TTC549 (cell line): ENCODE data around the gene POPDC2.
"Not testable (repeated sequence)": the region's sequence is repeated elsewhere in the genome, so short reads cannot be mapped to it uniquely, and the experiment has no call there.

Source experiments
- FAIRE-seq: peaks from 2 replicates; lab custom pipeline; 2012; peaks lifted over from hg19 to GRCh38; lab: Jason Lieb, UNC

The POPDC2 gene, protein sequence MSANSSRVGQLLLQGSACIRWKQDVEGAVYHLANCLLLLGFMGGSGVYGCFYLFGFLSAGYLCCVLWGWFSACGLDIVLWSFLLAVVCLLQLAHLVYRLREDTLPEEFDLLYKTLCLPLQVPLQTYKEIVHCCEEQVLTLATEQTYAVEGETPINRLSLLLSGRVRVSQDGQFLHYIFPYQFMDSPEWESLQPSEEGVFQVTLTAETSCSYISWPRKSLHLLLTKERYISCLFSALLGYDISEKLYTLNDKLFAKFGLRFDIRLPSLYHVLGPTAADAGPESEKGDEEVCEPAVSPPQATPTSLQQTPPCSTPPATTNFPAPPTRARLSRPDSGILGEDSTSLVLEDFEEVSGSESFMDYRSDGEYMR

DNA sequence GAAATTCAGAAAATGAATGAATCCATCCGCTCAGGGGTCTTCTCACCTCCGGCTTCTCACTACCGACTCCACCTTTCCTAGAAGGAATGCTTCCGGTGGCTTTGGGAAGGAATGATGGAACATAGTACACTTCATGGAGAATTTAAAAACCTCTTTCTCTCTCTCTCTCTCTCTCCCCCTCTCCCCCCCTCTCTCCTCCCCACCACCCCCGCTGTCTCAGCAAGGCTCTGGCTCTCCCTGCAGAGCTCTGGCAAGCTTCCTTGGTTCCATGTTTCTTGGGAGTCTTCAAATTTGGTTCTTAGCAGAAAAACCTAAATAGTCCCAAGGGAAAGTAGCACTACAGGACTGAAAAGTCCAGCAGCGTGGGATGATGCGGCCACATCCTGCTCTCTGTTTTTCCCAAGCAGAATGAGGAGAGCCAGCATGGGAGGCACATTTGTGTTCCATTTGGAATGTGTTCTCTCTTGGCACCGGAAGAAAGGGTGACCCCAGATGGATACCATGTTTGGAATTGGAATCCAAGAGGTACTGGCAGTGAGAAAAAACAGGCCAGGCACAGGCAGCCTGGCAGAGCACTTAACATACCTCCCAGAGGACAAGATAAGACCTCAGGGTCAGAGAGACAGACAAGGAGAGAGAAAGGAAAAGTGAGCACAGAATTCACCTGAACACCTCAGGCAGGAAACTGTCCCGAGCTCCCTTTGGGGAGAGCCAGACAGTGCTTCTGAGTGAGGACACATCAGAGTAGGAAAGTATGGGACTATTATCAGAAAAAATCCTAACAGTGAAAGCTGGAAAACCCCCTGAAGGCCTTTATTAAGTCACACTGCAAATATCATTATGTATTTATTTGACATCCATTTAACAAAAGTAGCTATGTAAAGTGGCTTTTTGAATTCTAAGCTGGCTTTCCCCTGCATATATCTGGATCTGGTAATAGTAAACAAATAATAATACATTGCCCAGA lies at the start of gene POPDC2:
POPDC2 (minus strand) TSS at position 116 of the 967 bp plus-strand sequence. CDS start 166 bp downstream, outside the sequence.
- no peak for FAIRE-seq

DNA sequence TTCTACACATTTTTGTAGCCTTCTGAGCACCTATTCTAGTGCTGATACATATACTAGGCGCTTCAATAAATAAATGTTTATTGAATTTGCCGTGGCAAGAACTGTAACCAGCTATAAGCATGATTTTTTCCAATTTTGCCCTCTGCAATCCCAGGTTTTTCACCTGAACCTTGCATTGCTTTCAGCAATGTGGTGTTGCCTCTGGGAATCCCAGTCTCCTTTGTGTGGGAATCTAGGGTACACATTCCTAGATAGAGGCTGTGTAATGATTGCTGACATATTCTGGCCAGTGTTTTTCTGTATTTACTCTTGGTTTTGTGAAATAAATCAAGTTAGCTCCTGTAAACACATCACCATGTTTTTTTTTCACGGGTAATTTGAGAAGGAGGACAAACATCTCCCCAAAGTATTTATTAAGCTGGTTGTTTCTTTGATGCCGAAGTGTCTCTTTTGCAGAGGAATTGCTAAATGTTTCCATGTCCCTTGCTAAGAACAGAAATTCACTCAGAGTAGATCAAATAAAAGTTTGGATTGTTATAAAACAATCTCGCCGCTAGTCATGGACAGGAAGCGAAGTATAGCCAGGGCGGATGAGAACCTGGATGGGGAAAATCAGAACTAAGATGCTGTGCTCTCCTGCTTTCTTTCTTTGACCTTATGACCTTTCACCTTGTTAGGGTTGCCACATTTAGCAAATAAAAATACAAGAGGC lies 43.6 kb upstream of the POPDC2 start:
- no peak for FAIRE-seq

DNA sequence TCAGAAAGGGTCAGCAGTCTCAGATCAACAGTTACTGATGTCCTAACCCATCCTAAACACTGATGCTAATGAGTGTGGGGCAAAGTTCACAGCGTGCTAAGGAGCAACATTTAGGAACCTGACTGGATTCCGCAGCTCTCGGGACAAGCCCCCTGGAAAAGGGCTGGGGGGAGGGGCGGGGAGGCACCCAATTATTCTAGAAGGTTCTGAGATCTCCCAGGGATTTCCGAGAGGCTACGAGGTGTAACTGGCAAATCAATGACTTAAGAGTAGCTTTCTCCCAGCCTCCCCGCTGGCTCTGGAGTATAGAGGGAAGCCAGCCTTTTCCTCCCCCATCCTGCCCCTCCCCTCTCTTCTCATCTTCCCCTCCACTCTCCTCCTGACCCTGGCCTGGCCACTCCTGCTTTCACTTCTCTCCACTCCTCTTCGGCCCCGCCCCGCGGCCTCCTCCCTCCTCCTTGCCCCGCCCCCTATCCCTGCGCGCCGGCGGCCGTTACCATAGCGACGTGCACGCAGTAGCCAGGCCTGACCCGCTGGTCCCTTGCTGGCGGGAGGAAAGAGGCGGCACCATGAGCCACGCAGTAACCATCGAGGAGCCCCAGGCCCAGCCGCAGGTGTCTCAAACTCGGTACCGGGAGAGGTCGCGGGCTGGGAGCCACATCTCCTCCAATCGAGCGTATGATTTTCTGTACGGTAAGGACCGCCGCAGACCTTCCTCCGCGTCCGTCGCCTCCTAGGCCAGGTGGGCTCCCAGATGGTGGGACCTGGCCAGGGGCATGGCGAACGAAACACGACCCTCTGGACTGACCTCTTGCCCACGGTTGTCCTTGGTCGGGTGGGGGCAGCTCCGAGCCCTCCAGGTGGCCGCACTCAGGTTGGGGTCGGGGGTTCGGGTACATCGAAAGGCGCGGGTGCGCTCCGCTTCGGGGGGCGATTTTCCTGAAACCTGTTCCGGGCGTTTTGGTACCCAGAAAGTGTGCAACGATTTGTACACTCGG lies 42.4 kb upstream of the POPDC2 start, which contains the start of gene CFAP91:
CFAP91 (plus strand) TSS at position 493 of the 998 bp plus-strand sequence; CDS start at position 570, 77 bp downstream.
- FAIRE-seq: no peak

DNA sequence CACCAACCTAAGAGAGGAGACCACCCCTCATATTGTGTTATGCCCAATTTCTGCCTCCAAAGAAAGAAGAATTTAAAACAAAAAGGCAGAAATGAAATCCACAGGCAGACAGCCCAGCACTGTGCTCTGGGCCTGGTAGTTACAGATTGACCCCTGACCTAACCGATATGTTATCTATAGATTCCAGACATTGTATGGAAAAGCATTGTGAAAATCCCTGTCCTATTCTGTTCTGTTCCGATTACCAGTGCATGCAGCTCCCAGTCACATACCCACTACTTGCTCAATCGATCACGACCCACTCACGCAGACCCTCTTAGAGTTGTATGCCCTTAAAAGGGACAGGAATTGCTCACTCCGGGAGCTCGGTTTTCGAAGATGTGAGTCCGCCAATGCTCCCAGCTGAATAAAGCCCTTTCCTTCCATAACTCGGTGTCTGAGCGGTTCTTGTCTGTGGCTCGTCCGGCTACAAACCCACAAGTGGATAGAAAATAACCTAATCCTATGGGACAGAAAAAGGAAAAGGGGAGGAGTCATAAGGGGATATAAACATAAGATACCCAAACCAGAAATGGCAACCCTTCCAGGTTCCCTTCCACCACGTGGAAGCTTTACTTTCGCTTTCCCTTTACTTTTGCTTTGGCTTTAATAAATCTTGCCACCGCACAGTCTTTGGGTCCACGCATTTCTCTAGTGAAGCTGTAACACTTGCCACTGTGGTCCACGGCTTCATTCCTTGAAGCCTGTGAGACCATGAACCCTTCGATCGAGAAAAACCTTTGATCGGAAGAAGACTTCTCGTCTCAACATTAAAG lies 40.7 kb upstream of the POPDC2 start:
- FAIRE-seq: no peak

DNA sequence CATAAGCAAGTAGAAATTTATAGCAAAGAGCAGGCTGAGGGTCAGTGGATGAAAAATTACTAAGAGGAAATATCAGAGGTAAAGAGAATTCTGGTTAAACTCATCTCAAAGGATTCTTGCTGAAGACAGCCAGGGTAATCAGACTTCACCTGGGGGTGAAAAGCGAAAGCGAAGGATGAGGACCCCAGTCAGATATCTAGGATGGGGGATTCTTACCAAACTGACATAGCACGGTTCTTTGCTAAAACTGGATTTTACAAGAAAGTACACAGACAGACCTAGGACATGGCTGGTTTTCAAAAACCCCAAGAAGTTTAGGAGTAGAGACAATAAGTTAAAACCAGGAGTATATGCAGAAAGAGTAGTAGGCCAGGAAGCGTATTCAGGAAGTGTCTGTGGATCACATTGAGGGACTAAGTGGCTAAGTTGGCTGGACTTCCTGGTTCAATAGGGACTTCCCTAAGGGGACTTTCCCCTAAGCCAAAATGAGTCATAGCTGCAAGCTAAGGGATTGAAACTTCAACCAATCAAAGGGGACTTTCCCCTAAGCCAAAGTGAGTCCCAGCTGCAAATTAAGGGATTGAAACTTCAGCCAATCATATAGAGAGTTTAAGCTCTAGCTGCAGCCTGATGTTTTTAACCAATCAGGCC lies 40.0 kb upstream of the POPDC2 start:
- no peak for FAIRE-seq

DNA sequence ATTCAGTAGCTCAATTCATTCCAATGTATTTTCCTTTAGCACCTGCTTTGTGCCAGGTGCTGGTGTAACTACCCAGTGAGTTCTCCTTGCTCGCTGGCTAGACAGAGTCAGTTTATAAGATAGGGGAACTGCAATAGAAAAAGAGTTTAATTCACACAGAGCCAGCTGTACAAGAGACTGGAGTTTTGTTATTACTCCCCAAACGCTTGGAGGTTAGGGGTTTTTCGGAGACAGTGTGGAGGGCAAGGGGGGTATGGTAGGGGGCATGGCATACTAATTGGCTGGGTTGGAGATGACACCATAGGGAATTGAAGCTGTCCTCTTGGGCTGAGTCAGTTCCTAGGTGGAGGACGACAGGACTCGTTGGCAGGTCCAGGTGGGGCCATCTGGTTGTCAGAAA lies 37.0 kb upstream of the POPDC2 start:
- FAIRE-seq: no peak

DNA sequence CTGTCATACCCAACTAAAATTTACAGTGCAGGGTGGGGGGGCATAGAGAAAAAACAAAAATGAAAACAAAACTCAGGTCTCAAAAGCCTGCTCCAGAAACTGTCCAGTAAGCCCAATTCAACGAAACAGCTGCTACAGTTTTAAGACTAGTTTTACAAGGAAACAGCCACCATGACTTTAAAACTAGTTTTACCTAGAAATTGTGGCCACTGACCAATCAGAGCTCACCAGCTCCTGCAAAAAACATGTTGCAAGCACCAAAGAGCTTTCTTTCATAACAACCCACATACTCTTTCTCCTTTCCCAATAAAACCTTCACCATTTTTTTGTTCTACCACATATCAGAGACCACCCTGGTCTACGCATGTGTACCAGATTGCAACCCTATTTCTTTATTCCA lies 35.1 kb upstream of the POPDC2 start:
- FAIRE-seq: no peak

DNA sequence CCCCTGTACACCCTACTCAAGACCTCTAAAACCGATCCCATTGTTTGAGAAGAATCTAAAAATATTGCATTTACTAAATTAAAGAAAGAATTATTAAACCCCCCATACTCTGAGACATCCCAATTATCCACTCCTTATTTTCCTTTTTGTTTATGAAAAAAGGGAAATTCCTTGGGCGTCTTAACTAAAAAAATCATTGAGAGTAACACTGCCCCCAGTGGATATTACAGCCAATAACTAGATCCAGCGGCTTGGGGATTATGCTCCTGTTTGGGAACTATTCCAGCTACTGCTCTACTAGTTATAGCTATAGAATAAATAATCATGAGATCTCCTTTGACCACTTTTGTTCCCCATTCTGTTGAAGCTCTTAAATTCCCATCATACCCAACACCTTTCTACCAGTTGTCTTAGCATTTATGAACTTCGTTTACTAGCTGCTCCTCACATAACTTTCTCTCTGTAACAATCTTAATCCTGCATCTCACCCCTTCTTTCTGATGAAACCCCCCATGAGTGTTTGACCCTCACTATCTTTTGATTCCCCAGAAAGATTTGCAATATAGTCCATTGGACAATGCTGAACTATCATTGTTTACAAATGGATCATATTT lies 29.8 kb upstream of the POPDC2 start:
- no peak for FAIRE-seq

DNA sequence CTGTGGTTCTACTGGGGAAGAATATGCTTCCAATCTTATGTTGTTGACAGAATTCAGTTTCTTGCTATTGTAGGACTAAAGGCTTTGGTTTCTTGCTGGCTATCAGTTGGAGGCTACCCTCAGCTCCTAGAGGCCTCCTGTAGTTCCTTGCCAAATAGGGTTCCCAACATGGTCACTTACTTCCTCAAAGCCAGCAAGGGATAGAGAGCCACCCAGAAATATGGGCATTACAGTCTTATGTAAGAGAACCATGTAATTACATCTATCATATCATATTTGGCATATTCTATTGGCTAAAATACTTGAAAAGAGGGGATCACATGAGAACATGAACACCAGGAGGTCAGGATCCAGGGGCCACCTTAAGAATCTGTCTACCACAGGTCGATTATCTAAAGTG lies 23.0 kb upstream of the POPDC2 start:
- no peak for FAIRE-seq

DNA sequence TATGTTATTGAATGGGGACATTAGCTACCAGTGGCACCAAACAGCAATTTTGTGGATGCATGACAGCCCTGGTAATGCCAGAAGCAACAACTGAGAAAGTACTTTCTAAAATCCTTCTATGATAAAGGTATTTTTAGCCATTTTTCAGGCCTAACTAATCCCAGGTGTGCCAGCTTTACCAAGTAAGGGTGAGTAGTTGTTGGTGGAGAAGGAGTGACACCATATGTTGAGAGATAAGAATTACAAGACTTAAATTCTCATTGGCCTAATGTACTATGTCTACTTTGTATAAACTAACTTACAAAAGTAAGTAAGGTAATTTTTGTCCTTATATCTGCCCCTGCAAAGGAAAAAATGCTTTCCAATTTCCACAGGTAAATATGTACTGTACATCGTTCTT lies 20.9 kb upstream of the POPDC2 start:
- no peak for FAIRE-seq

DNA sequence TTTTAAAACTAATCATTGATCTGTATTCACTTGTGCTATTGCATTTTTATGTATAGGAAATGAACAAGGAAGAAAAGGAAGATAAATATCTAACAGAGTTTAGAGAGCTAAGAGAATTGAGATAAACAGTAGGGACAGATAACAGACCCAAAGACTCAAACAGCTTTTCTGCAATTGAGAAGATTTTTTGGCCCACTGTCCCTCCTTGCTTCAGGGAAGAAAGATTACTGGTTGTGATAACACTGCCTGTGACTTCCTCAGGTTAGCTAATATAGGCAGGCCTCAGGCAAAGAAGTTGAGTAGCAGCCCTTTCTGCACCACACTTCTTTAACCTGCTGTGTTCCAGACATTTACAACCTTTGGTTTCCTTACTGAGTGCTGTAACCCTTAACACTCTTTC lies 19.5 kb upstream of the POPDC2 start:
- no peak for FAIRE-seq

DNA sequence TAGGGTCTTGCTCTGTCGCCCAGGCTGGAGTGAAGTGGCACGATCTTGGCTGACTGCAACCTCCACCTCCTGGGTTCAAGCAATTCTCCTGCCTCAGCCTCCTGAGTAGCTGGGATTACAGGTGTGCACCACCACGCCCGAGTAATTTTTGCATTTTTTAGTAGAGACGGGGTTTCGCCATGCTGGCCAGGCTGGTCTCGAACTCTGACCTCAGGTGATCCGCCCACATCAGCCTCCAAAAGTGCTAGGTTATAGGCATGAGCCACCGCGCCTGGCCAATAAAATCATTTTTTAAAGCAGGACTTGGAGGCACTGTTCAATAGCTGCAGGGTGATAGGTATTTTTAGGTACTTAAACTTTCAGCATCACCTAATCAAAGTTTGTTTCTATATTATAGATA lies 17.8 kb upstream of the POPDC2 start:
- not testable (repeated sequence) for FAIRE-seq

DNA sequence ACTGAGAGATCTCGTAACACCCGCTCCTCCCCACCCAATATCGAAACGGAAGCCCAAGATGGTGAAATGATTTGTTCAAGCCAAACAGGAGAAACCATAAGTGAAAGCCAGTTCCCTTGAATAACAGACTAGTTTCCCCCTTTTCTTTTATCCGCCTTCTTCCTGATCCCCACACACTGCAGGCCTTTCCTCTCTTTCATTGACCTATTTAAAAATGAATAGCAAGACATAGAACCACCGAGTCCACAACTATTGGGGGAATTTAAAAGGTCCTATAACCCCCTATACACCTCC lies 17.2 kb upstream of the POPDC2 start:
- FAIRE-seq: no peak

DNA sequence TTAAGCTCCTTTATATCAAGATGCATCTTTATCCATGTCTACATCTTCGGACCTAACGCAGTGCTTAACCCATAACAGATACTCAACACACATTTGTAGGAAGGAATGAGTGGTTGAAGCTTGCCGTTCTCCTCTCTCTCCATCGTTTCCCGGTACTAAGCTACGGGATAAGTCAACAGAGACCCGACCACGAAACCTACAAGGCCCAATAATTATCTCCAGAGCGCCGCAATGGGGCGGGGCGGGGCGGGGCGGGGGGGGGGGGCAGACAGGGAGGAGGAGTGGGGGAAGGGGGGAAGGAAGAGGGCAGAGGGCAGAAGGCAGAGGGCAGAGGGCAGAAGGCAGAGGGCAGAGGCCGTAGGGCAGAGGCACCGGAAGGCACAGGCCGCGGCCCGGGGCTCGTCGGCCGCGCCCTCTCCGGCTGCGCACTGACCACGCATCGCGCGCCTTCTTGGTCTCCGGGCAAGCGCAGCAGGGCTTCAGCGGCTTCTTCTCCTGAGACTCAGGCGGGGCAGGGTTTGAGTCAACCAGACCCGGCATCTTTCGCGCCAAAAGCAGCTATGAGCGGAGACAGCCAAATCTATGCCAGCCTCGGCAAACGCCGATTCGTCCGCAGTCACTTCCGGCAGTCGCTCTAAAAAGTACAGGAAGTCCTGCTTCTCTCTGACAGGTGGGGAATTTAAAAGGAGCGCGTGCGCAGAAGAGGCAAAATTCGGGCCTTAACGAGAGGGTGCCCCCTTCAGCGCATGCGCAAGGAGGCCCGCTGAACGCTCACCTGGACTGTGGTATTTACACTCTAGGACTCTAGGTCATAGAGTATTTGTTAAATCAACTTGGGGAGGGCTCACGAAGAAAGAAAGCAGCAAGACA lies 16.6 kb upstream of the POPDC2 start, which contains the start of gene COX17:
COX17 (minus strand) TSS at position 636 of the 870 bp plus-strand sequence; CDS start at position 540, 96 bp downstream.
- peak; percentile 74 for FAIRE-seq

DNA sequence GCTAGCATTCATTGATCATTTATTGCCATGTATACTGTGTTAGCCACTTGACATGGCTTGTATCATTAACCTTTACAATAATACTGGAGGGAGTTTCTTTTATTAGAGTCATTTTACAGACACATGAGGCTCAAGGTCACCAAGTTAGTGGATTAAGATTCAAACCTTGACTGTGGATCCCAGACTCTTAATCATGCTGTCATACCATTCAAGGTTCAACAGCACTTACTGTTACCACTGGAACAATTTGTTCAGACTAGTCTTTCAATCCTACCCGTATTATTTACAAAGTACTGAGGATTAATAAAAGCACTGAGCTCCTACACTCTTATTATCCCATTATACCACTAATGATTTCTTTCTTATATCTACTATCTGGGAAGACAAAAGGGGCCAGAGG lies 15.6 kb upstream of the POPDC2 start:
- no peak for FAIRE-seq

DNA sequence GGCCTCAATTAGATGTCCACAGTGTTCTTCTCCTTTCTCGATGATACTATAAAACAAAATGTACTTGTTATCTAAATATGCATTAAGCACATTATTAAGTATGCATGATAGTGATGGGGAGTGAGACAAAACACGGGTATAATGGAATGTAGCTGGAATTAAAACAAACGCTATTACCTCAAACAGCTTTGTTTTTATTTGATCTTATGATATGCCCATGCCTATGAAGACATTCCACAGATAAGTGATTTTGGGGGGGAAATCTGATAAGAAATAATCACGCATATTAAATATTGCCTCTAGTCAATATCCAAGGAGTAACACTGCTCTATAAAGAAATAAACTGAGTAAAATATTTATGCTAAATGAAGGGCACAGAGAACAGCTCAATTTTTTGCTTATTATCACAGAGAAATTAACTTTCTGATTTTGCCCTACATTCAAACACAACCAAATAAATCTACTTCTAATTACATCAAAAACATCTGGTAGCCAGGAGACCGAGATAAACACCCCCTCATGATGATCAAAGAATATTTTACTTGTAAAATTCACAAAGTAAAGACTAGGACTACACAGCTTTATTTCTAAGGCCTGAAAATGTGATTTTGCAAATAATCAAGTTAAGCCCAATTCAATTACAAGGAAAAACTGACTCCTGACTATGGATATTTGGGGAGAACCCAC lies 14.9 kb upstream of the POPDC2 start:
- no peak for FAIRE-seq

DNA sequence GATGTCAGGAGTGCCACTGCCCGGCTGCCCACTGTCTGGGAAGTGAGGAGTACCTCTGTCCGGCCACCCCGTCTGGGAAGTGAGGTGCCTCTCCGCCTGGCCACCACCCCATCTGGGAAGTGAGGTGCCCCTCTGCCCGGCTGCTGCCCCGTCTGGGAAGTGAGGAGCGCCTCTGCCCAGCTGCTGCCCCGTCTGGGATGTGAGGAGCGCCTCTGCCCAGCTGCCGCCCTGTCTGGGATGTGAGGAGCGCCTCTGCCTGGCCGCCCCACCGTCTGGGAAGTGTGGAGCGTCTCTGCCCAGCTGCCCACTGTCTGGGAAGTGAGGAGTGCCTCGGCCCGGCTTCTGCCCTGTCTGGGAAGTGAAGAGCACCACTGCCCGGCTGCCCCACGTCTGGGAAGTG lies 13.5 kb upstream of the POPDC2 start:
- FAIRE-seq: no peak

DNA sequence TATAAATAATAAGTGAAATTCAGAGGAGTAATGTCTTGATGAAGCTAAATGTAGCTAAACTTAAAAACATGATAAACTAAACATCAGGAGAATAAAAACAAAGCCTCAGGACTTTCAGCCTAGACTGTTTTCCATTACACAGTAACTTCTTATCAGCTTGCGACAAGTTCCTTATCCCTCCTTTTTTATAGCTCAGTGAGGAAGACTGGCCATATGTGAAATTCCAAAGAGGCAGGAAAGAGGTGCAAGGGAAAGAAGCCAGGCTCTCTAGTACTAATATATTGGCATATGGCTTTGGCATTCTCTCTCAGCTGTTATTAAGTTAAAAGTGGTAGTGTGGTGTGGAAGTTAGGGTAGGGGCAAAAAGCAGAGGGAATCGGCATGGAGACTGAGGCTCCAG lies 12.4 kb upstream of the POPDC2 start:
- FAIRE-seq: no peak
